GM23338 (cell line): ENCODE measurements around the gene RHOT1. TPM values are rescaled to one million over a fixed set of nuclear protein-coding genes. Genes with fewer than 3 reads are reported as not detected.

Source experiments
- ATAC-seq: fragments of 200-7000 bp; cut with Tn5 transposase; 3 replicates; pipeline ENCODE4 v1.9.1; 2020
- DNase-seq: peaks from one replicate; pipeline ENCODE4 v3.0.0-alpha.2; 2015; ENCODE audit warnings: low spot score
- H2AFZ ChIP-seq: fragments of 200-600 bp; sonication (generic); 2 replicates; pipeline ENCODE4 v1.8.0; 2016; ENCODE audit warnings: antibody characterized with exemption, mild to moderate bottlenecking, moderate library complexity
- H3F3A ChIP-seq: fragments of 200-600 bp; sonication (generic); replicated peaks from 2 replicates; pipeline ENCODE4 v1.8.0; 2017; ENCODE audit warnings: antibody characterized with exemption, mixed run types, low read depth
- H3K27ac ChIP-seq: fragments of 200-600 bp; sonication (generic); 2 replicates; pipeline ENCODE4 v1.6.1; 2016; ENCODE audit warnings: low read depth
- H3K27me3 ChIP-seq: fragments of 200-600 bp; sonication (generic); 2 replicates; pipeline ENCODE4 v1.8.0; 2016; ENCODE audit warnings: mild to moderate bottlenecking, mixed run types, moderate library complexity; ENCODE audit not compliant: insufficient read depth
- H3K36me3 ChIP-seq: fragments of 200-600 bp; sonication (generic); 2 replicates; pipeline ENCODE4 v1.8.0; 2016; ENCODE audit warnings: mild to moderate bottlenecking; ENCODE audit not compliant: insufficient read depth
- H3K4me1 ChIP-seq: fragments of 200-600 bp; sonication (generic); 2 replicates; pipeline ENCODE4 v1.8.0; 2016; ENCODE audit warnings: mild to moderate bottlenecking, moderate library complexity; ENCODE audit not compliant: insufficient read depth
- H3K4me2 ChIP-seq: fragments of 200-600 bp; sonication (generic); 2 replicates; pipeline ENCODE4 v1.7.1; 2017; ENCODE audit warnings: mixed run types
- H3K4me3 ChIP-seq: fragments of 200-600 bp; sonication (generic); 2 replicates; pipeline ENCODE4 v1.6.1; 2016; ENCODE audit warnings: mixed run types
- H3K79me2 ChIP-seq: fragments of 200-600 bp; sonication (generic); replicated peaks from 2 replicates; pipeline ENCODE4 v1.8.0; 2017; ENCODE audit warnings: mild to moderate bottlenecking; ENCODE audit not compliant: insufficient read depth
- H3K9me2 ChIP-seq: fragments of 200-600 bp; sonication (generic); 2 replicates; pipeline ENCODE4 v1.8.0; 2017; ENCODE audit not compliant: insufficient read depth
- H4K20me1 ChIP-seq: fragments of 200-600 bp; sonication (generic); replicated peaks from 2 replicates; pipeline ENCODE4 v1.8.0; 2017; ENCODE audit warnings: mild to moderate bottlenecking; ENCODE audit not compliant: insufficient read depth
- H3K27ac Mint-ChIP-seq: 2 replicates; pipeline ENCODE4 v1.8.0; 2020; ENCODE audit warnings: inconsistent platforms, mild to moderate bottlenecking, moderate library complexity, mixed read lengths
- H3K27me3 Mint-ChIP-seq: 3 replicates; pipeline ENCODE4 v1.8.0; 2022; ENCODE audit warnings: low read depth, mild to moderate bottlenecking, moderate library complexity, mixed read lengths, inconsistent platforms; ENCODE audit not compliant: insufficient read depth, poor library complexity
- H3K36me3 Mint-ChIP-seq: 3 replicates; pipeline ENCODE4 v1.8.0; 2021; ENCODE audit warnings: low read depth, mild to moderate bottlenecking, inconsistent platforms, moderate library complexity, mixed read lengths
- H3K4me1 Mint-ChIP-seq: 3 replicates; pipeline ENCODE4 v1.8.0; 2020; ENCODE audit warnings: mild to moderate bottlenecking, inconsistent platforms, mixed read lengths
- H3K4me3 Mint-ChIP-seq: 3 replicates; pipeline ENCODE4 v1.8.0; 2021; ENCODE audit warnings: moderate library complexity, mild to moderate bottlenecking, inconsistent platforms, mixed read lengths
- H3K9me3 Mint-ChIP-seq: 3 replicates; pipeline ENCODE4 v1.8.0; 2020; ENCODE audit warnings: moderate library complexity, mild to moderate bottlenecking, inconsistent platforms, mixed read lengths
- CREB1 ChIP-seq: fragments of 250-450 bp; sonication (Bioruptor Pico); IDR thresholded peaks from 2 replicates; pipeline ENCODE4 v1.5.0; 2020; ENCODE audit warnings: low read depth, mild to moderate bottlenecking, moderate library complexity
- EZH2phosphoT487 ChIP-seq: fragments of 200-600 bp; sonication (generic); IDR thresholded peaks from one replicate; pipeline ENCODE4 v1.8.1; 2018; ENCODE audit warnings: antibody characterized with exemption; ENCODE audit not compliant: unreplicated experiment
- JUNB ChIP-seq: IDR thresholded peaks from one replicate; pipeline ENCODE4 v1.6.1; 2016; ENCODE audit warnings: antibody characterized with exemption; ENCODE audit not compliant: unreplicated experiment
- NANOG ChIP-seq: IDR thresholded peaks from 2 replicates; pipeline ENCODE4 v1.6.1; 2016; ENCODE audit warnings: antibody characterized with exemption, borderline replicate concordance
- polyA plus RNA-seq: library from polyadenylated mRNA; unstranded; fragments of >200 nt; fragmentation: Nextera tagmentation; extraction: Ambion mirVana; gene quantifications from 2 replicates; pipeline ENCODE4 v1.2.1, GENCODE V29; 2016
- total RNA-seq: library from RNA; depleted of rRNA; stranded (reverse); fragments of >200 nt; shearing (Covaris generic); gene quantifications from 2 replicates; pipeline ENCODE4 v1.2.3, GENCODE V29; 2014
- TF ChIP-seq, protein P1 (sequence below): fragments of 250-450 bp; sonication (Bioruptor Pico); IDR thresholded peaks from 2 replicates; pipeline ENCODE4 v1.5.0; 2020; ENCODE audit warnings: mild to moderate bottlenecking, moderate library complexity
- TF ChIP-seq, protein P2 (sequence below), 2 experiments: fragments of 200-600 bp in 1 of 2; sonication (generic) in 1 of 2; conservative IDR thresholded peaks; 2 replicates each; pipeline versions ENCODE4 v1.5.1 to v1.6.1; 2016 to 2017; ENCODE audit warnings: antibody characterized with exemption in 2 of 2, low read depth in 2 of 2, mild to moderate bottlenecking in 2 of 2, moderate library complexity in 1 of 2

RHOT1 gene
- total and polyA plus RNA-seq, 2 experiments from 2014 or later, result 40.8 to 53.5 TPM

DNA sequence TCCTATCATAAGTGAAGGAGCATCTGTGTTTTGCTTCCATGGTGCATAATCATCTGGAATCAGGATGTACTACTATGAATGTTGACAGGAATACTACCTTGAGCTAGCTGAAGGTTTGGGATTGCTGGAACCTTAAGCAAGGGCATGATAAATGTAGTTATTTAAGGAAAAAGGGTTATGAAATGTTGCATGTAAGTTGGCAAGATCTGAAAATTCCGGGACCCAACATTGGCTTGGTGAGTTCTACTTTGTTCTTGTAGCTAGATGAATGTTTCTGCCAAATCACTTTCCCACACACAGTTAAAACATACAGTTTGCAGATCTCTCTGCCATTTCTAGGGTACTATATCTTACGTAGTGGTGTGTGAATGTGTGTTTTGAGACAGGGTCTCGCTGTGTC, 13.6 kb downstream of the RHOT1 start:
- no peak overlapping the region for H3K4me2 ChIP-seq
- H2AFZ ChIP-seq, result no peak overlapping the region
- DNase-seq, result no peak
- ATAC-seq, result no peak
- no peaks in the 10 kb centered on the region for H3K9me2 ChIP-seq
- no peaks in the 10 kb centered on the region for H3F3A ChIP-seq
- no peaks in the 10 kb centered on the region for H3K27me3 ChIP-seq
- Mint-ChIP-seq H3K27ac (no peak overlapping the region), H3K4me1 (peaks cover 3% of the 10 kb centered on the region; the same call in 2 of the 3 replicates), H3K9me3 (no peaks in the 10 kb centered on the region), H3K27me3 (peaks cover 4% of the 10 kb centered on the region), H3K36me3 (peaks cover 32% of the 10 kb centered on the region), H3K4me3 (no peak overlapping the region)
- no peaks in the 10 kb centered on the region; the same call in none of the 2 replicates for H4K20me1 ChIP-seq
- peaks cover 31% of the 10 kb centered on the region for H3K79me2 ChIP-seq
- TF ChIP-seq, protein P1, sequence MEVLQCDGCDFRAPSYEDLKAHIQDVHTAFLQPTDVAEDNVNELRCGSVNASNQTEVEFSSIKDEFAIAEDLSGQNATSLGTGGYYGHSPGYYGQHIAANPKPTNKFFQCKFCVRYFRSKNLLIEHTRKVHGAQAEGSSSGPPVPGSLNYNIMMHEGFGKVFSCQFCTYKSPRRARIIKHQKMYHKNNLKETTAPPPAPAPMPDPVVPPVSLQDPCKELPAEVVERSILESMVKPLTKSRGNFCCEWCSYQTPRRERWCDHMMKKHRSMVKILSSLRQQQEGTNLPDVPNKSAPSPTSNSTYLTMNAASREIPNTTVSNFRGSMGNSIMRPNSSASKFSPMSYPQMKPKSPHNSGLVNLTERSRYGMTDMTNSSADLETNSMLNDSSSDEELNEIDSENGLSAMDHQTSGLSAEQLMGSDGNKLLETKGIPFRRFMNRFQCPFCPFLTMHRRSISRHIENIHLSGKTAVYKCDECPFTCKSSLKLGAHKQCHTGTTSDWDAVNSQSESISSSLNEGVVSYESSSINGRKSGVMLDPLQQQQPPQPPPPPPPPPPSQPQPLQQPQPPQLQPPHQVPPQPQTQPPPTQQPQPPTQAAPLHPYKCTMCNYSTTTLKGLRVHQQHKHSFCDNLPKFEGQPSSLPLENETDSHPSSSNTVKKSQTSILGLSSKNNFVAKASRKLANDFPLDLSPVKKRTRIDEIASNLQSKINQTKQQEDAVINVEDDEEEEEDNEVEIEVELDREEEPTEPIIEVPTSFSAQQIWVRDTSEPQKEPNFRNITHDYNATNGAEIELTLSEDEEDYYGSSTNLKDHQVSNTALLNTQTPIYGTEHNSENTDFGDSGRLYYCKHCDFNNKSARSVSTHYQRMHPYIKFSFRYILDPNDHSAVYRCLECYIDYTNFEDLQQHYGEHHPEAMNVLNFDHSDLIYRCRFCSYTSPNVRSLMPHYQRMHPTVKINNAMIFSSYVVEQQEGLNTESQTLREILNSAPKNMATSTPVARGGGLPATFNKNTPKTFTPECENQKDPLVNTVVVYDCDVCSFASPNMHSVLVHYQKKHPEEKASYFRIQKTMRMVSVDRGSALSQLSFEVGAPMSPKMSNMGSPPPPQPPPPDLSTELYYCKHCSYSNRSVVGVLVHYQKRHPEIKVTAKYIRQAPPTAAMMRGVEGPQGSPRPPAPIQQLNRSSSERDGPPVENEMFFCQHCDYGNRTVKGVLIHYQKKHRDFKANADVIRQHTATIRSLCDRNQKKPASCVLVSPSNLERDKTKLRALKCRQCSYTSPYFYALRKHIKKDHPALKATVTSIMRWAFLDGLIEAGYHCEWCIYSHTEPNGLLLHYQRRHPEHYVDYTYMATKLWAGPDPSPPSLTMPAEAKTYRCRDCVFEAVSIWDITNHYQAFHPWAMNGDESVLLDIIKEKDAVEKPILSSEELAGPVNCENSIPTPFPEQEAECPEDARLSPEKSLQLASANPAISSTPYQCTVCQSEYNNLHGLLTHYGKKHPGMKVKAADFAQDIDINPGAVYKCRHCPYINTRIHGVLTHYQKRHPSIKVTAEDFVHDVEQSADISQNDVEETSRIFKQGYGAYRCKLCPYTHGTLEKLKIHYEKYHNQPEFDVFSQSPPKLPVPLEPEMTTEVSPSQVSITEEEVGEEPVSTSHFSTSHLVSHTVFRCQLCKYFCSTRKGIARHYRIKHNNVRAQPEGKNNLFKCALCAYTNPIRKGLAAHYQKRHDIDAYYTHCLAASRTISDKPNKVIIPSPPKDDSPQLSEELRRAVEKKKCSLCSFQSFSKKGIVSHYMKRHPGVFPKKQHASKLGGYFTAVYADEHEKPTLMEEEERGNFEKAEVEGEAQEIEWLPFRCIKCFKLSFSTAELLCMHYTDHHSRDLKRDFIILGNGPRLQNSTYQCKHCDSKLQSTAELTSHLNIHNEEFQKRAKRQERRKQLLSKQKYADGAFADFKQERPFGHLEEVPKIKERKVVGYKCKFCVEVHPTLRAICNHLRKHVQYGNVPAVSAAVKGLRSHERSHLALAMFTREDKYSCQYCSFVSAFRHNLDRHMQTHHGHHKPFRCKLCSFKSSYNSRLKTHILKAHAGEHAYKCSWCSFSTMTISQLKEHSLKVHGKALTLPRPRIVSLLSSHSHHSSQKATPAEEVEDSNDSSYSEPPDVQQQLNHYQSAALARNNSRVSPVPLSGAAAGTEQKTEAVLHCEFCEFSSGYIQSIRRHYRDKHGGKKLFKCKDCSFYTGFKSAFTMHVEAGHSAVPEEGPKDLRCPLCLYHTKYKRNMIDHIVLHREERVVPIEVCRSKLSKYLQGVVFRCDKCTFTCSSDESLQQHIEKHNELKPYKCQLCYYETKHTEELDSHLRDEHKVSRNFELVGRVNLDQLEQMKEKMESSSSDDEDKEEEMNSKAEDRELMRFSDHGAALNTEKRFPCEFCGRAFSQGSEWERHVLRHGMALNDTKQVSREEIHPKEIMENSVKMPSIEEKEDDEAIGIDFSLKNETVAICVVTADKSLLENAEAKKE (CRISPR knock-in tag), result no peak
- no peak for TF ChIP-seq NANOG
- H3K4me3 ChIP-seq, result no peak overlapping the region
- H3K27ac ChIP-seq, result no peak overlapping the region
- peaks cover 11% of the 10 kb centered on the region; the same call in 1 of the 2 replicates for H3K36me3 ChIP-seq
- no peaks in the 10 kb centered on the region for H3K4me1 ChIP-seq

DNA sequence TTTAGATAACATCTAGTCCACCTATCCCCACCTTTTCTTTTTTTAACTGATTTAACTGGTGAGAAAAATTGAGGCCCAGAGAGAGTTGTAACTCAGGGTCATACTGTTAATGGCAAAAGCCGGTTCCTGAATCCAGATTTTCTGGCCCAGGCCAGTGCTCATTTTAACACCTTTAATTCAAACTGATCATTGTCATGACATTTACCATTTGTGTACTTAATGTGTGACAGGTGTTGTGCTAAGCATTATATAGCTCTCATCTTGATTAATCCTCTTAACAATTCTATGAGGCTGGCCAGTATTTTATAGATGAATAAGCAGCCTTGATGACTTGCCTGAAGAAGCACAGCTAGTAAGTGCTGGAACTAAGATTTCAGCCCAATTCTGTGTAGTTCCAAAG, 14.4 kb downstream of the RHOT1 start:
- Histone ChIP-seq H3K79me2 (peaks cover 23% of the 10 kb centered on the region), H3K4me2 (no peak overlapping the region), H3K9me2 (no peaks in the 10 kb centered on the region), H2AFZ (no peak overlapping the region), H3K36me3 (peaks cover 11% of the 10 kb centered on the region; the same call in 1 of the 2 replicates), H3K27ac (no peak overlapping the region), H4K20me1 (peaks cover 6% of the 10 kb centered on the region), H3K27me3 (no peaks in the 10 kb centered on the region), H3F3A (no peaks in the 10 kb centered on the region), H3K4me3 (no peak overlapping the region), H3K4me1 (no peaks in the 10 kb centered on the region)
- H3K9me3 Mint-ChIP-seq, result no peaks in the 10 kb centered on the region
- no peaks in the 10 kb centered on the region for H3K4me1 Mint-ChIP-seq
- ATAC-seq (no peak), DNase-seq (no peak)
- no peak overlapping the region for H3K4me3 Mint-ChIP-seq
- H3K36me3 Mint-ChIP-seq, result peaks cover 40% of the 10 kb centered on the region
- no peak for TF ChIP-seq EZH2phosphoT487
- TF ChIP-seq JUNB, result no peak
- TF ChIP-seq, protein P2, sequence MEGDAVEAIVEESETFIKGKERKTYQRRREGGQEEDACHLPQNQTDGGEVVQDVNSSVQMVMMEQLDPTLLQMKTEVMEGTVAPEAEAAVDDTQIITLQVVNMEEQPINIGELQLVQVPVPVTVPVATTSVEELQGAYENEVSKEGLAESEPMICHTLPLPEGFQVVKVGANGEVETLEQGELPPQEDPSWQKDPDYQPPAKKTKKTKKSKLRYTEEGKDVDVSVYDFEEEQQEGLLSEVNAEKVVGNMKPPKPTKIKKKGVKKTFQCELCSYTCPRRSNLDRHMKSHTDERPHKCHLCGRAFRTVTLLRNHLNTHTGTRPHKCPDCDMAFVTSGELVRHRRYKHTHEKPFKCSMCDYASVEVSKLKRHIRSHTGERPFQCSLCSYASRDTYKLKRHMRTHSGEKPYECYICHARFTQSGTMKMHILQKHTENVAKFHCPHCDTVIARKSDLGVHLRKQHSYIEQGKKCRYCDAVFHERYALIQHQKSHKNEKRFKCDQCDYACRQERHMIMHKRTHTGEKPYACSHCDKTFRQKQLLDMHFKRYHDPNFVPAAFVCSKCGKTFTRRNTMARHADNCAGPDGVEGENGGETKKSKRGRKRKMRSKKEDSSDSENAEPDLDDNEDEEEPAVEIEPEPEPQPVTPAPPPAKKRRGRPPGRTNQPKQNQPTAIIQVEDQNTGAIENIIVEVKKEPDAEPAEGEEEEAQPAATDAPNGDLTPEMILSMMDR (conservative IDR thresholded peaks at IDR 0.05; ENCODE audit: low read depth in 2 of 2), result no peak
- no peak for TF ChIP-seq CREB1
- H3K27me3 Mint-ChIP-seq, result peaks cover 2% of the 10 kb centered on the region
- H3K27ac Mint-ChIP-seq, result no peak overlapping the region
